Suprapubic skin (tissue), 4 donors: ENCODE data around the gene PDLIM3. TPM values are rescaled to one million over a fixed set of nuclear protein-coding genes. Genes with fewer than 3 reads are reported as not detected.

Experiments used
- DNase-seq, 2 donors: peaks; one replicate each; pipeline ENCODE4 v3.0.0-alpha.2; 2019; ENCODE audit warnings: low spot score in 2 of 2
- H3K27ac ChIP-seq: fragments of 200-600 bp; sonication (generic); one replicate; pipeline ENCODE4 v1.5.1; 2019
- H3K27me3 ChIP-seq: fragments of 200-600 bp; sonication (generic); one replicate; pipeline ENCODE4 v1.5.1; 2019
- H3K36me3 ChIP-seq: fragments of 200-600 bp; sonication (generic); one replicate; pipeline ENCODE4 v1.5.1; 2019
- H3K4me1 ChIP-seq: fragments of 200-600 bp; sonication (generic); one replicate; pipeline ENCODE4 v1.5.1; 2019
- H3K4me3 ChIP-seq: fragments of 200-600 bp; sonication (generic); one replicate; pipeline ENCODE4 v1.5.1; 2019; ENCODE audit warnings: mild to moderate bottlenecking
- H3K9me3 ChIP-seq: fragments of 200-600 bp; sonication (generic); one replicate; pipeline ENCODE4 v1.5.1; 2019
- EP300 ChIP-seq: sonication (generic); formaldehyde crosslinking; IDR thresholded peaks from one replicate; pipeline ENCODE4 v1.6.1; 2017; ENCODE audit warnings: antibody characterized with exemption
- POLR2A ChIP-seq, 2 donors: fragments of 450-650 bp; IDR thresholded peaks; one replicate each; pipeline ENCODE4 v1.6.1; 2017; ENCODE audit warnings: antibody characterized with exemption in 2 of 2, mild to moderate bottlenecking in 2 of 2, moderate library complexity in 2 of 2
- POLR2AphosphoS5 ChIP-seq, 3 donors: sonication (generic); formaldehyde crosslinking; IDR thresholded peaks; one replicate each; pipeline ENCODE4 v1.6.1; 2017; ENCODE audit warnings: antibody characterized with exemption in 3 of 3
- WGBS: methylation state at CpG from one replicate; pipeline ENCODE4 v1.1.5; 2018; 5-methylcytosine and 5-hydroxymethylcytosine counted together
- total RNA-seq, 4 donors: library from RNA; depleted of rRNA; stranded (reverse); fragments of >200 nt; gene quantifications; one replicate each; pipeline ENCODE4 v1.1.0, GENCODE V29; 2016
- TF ChIP-seq, protein P1 (sequence below), 2 donors: fragments of 200-600 bp in 1 of 2; fragments of 450-650 bp in 1 of 2; sonication (generic) in 1 of 2; IDR thresholded peaks; one replicate each; pipeline ENCODE4 v1.5.1; 2016 to 2019; ENCODE audit warnings: antibody characterized with exemption in 2 of 2, mild to moderate bottlenecking in 1 of 2, moderate library complexity in 1 of 2

Gene PDLIM3
- total RNA-seq, 4 donors from 2014 or later: 13.9 to 31.4 (median 23.1) TPM

DNA sequence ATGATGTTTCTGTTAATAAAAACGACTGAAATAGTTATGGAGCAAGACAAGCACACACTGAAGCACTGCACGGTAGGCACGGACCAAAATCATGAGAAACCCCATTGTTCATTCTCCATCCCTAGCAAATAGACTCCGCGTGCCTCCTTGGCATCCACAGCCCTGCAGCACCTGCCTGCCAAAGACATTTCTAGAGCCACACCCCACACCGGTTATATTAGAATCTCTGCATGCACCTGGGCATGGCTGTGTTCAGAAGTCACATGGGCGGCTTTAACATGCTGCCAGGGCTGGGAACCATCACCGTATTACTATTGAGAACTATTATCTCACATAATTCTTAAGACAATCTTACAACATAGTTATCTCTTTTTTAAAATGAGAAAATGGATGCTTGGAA, 5.9 kb downstream of the PDLIM3 start:
- peaks cover 5% of the 10 kb centered on the region for H3K27me3 ChIP-seq
- TF ChIP-seq EP300 (no peak), POLR2A (IDR thresholded peaks at IDR 0.05) (no peak), POLR2AphosphoS5 (IDR thresholded peaks at IDR 0.05) (no peak)
- TF ChIP-seq, protein P1, sequence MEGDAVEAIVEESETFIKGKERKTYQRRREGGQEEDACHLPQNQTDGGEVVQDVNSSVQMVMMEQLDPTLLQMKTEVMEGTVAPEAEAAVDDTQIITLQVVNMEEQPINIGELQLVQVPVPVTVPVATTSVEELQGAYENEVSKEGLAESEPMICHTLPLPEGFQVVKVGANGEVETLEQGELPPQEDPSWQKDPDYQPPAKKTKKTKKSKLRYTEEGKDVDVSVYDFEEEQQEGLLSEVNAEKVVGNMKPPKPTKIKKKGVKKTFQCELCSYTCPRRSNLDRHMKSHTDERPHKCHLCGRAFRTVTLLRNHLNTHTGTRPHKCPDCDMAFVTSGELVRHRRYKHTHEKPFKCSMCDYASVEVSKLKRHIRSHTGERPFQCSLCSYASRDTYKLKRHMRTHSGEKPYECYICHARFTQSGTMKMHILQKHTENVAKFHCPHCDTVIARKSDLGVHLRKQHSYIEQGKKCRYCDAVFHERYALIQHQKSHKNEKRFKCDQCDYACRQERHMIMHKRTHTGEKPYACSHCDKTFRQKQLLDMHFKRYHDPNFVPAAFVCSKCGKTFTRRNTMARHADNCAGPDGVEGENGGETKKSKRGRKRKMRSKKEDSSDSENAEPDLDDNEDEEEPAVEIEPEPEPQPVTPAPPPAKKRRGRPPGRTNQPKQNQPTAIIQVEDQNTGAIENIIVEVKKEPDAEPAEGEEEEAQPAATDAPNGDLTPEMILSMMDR (IDR thresholded peaks at IDR 0.05): no peak
- 38% methylated on average over 8 of the region's 8 CpGs for WGBS
- H3K9me3 ChIP-seq: no peaks in the 10 kb centered on the region
- no peak overlapping the region for H3K27ac ChIP-seq
- H3K4me3 ChIP-seq: no peak overlapping the region
- DNase-seq: no peak
- H3K36me3 ChIP-seq: no peaks in the 10 kb centered on the region
- no peaks in the 10 kb centered on the region for H3K4me1 ChIP-seq

DNA sequence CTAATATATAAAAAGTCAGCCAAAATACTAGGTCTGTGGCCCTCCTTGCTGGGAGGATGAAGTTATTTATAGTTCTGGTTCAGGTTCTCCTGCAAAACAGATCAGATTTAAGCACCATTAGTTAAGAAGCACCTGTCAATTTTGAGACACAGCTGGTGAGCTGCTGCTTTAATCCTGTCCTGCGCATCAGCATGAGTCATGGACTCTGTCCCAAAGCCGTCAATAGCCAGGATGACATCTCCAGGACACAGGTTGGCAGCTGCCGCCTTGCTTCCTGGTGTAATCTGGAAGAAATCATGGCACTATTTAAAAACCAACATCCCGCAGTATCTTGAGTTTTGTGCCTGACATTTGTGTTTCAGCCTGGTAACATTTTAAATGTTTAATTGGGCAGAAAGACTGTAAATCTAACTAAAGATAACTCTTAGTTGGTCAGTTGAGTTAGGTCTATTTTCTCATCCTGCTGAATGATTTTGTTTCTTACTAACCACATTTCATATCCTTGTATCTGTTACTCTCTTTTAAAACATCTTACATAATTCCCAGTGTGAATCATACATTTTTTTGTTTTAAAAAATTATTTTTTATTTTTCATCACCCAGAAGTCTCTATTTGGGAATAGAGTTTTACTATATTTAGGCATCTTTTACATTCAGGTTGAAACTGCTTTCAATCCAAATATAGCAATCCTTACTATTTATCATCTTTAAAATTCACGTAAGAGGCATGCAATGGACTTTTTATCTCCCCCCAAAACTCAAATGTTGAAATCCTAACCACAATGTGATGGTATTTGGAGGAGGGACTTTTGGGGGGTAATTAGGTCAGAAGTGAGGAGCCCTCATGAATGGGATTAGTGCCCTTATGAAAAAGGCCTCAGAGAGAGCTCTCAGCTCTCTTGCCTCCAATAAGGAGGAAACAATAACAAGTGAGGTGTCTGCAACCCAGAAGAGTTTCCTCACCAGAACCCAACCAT, 10.1 kb downstream of the PDLIM3 start:
- no peak for DNase-seq
- Histone ChIP-seq H3K36me3 (no peaks in the 10 kb centered on the region), H3K4me1 (no peaks in the 10 kb centered on the region), H3K27me3 (no peaks in the 10 kb centered on the region), H3K4me3 (no peak overlapping the region), H3K9me3 (no peaks in the 10 kb centered on the region), H3K27ac (no peak overlapping the region)
- WGBS: 92% methylated on average over 5 of the region's 5 CpGs
- TF ChIP-seq POLR2AphosphoS5 (IDR thresholded peaks at IDR 0.05) (no peak), POLR2A (IDR thresholded peaks at IDR 0.05) (no peak), EP300 (no peak)
- TF ChIP-seq, protein P1 (IDR thresholded peaks at IDR 0.05): no peak

DNA sequence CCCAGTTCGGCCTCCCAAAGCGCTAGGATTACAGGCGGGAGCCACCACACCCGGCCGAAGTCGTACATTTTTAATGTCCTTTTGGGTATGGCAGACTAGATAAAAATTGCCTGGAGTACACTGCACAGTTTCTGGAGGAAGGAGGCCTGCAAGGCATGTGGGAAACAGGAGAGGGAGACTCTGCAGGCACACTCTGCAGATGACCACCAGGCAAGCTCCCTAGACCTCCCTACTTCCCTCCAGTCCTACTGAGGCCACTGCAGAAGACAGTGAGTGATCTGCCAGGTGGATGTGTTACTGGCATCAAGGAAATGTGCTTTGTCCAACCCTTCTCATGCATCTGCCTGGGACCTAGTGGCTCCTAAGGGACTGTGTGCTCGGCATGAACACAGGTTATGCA, 11.4 kb downstream of the PDLIM3 start:
- WGBS: 79% methylated on average over 7 of the region's 7 CpGs
- no peaks in the 10 kb centered on the region for H3K36me3 ChIP-seq
- H3K4me3 ChIP-seq: no peak overlapping the region
- TF ChIP-seq, protein P1 (IDR thresholded peaks at IDR 0.05): no peak
- TF ChIP-seq POLR2A (IDR thresholded peaks at IDR 0.05): no peak
- no peak for TF ChIP-seq POLR2AphosphoS5 (IDR thresholded peaks at IDR 0.05)
- TF ChIP-seq EP300: no peak
- no peaks in the 10 kb centered on the region for H3K4me1 ChIP-seq
- H3K9me3 ChIP-seq: no peaks in the 10 kb centered on the region
- H3K27me3 ChIP-seq: no peaks in the 10 kb centered on the region
- DNase-seq: no peak
- H3K27ac ChIP-seq: no peak overlapping the region

DNA sequence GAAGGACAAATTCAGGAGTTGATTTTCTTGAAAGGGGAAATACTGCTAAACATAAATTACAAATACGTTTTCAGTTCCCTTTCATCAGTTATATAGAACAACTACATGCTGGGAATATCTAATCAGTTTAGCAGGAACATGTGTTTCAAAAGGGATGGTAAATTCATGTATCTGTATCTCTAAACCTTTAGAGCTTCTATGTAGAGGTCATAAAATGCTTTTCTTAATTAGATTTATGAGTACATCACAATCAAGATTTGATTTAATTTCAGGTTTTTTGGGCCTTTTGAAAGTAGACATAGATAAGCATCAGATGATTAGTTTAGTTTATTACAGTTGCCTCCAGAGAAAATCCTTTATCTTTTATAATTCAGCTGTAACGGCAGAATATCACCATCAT, 12.9 kb downstream of the PDLIM3 start:
- TF ChIP-seq EP300 (no peak), POLR2A (IDR thresholded peaks at IDR 0.05) (no peak), POLR2AphosphoS5 (IDR thresholded peaks at IDR 0.05) (no peak)
- TF ChIP-seq, protein P1 (IDR thresholded peaks at IDR 0.05): no peak
- DNase-seq: no peak
- no peak overlapping the region for H3K27ac ChIP-seq
- H3K4me3 ChIP-seq: no peak overlapping the region
- no peaks in the 10 kb centered on the region for H3K9me3 ChIP-seq
- H3K27me3 ChIP-seq: no peaks in the 10 kb centered on the region
- no peaks in the 10 kb centered on the region for H3K4me1 ChIP-seq
- no peaks in the 10 kb centered on the region for H3K36me3 ChIP-seq
- no CpG with 5 or more reads among the region's 2 CpGs for WGBS

DNA sequence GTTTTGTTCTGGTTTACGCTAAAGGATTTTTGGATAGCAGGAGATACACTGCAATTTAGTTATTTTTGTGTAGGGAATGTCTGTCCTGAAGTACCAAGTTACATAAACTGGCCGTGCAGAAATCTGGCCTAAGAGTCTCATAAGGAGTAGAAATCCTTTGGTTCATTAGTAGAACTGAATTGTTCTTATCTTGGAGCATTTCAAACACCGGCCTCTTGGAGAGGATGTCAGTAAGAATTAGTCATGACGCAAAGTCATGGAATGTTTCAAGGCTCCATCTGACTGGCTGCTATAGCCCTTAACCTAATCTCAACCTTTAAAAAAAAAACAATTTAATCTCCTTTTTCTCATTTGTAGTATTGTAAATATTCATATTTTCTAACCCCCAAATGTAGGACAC, 15.2 kb downstream of the PDLIM3 start:
- no peak for DNase-seq
- Histone ChIP-seq H3K36me3 (no peaks in the 10 kb centered on the region), H3K4me1 (no peaks in the 10 kb centered on the region), H3K27me3 (no peaks in the 10 kb centered on the region), H3K4me3 (no peak overlapping the region), H3K9me3 (no peaks in the 10 kb centered on the region), H3K27ac (no peak overlapping the region)
- TF ChIP-seq, protein P1 (IDR thresholded peaks at IDR 0.05): no peak
- TF ChIP-seq POLR2A (IDR thresholded peaks at IDR 0.05) (no peak), POLR2AphosphoS5 (IDR thresholded peaks at IDR 0.05) (no peak), EP300 (no peak)
- 92% methylated on average over 4 of the region's 4 CpGs for WGBS
